MCF 10A (cell line): ENCODE measurements around the gene TET3. TPM values are rescaled to one million over a fixed set of nuclear protein-coding genes. Genes with fewer than 3 reads are reported as not detected.

Experiments
- BruUV-seq: library from RNA; stranded (reverse); fragments of 400-500 nt; replicated peaks from 2 replicates; lab custom pipeline; 2021; lab: Mats Ljungman, UMichigan
- CTCF ChIA-PET: fragments of 300-600 bp; sonication (Branson Sonifier 250); formaldehyde crosslinking; extraction: SDS; loops from one replicate; lab custom pipeline; 2021; ENCODE audit warnings: antibody characterized with exemption, inconsistent platforms; lab: Yijun Ruan, JAX
- POLR2A ChIA-PET: fragments of 300-600, 350-650 bp; sonication (Branson Sonifier 250); formaldehyde crosslinking; extraction: SDS; loops from one replicate; lab custom pipeline; 2020; ENCODE audit warnings: antibody characterized with exemption, inconsistent platforms; lab: Yijun Ruan, JAX
- DNase-seq: peaks from one replicate; pipeline ENCODE4 v3.0.0-alpha.2; 2018; ENCODE audit not compliant: unreplicated experiment
- H3K27ac Mint-ChIP-seq: one replicate; pipeline ENCODE4 v1.8.0; 2022; ENCODE audit warnings: mild to moderate bottlenecking, low read depth, mixed read lengths; ENCODE audit not compliant: unreplicated experiment
- H3K27me3 Mint-ChIP-seq: one replicate; pipeline ENCODE4 v1.8.0; 2022; ENCODE audit warnings: mixed read lengths; ENCODE audit not compliant: insufficient read depth, unreplicated experiment
- H3K36me3 Mint-ChIP-seq: one replicate; pipeline ENCODE4 v1.8.0; 2022; ENCODE audit warnings: mild to moderate bottlenecking, moderate library complexity, mixed read lengths; ENCODE audit not compliant: insufficient read depth, unreplicated experiment
- H3K4me1 Mint-ChIP-seq: one replicate; pipeline ENCODE4 v1.8.0; 2022; ENCODE audit warnings: mixed read lengths; ENCODE audit not compliant: insufficient read depth, unreplicated experiment
- H3K4me3 Mint-ChIP-seq: one replicate; pipeline ENCODE4 v1.8.0; 2022; ENCODE audit warnings: mild to moderate bottlenecking, moderate library complexity, mixed read lengths; ENCODE audit not compliant: unreplicated experiment
- H3K9me3 Mint-ChIP-seq: one replicate; pipeline ENCODE4 v1.8.0; 2022; ENCODE audit warnings: mixed read lengths; ENCODE audit not compliant: unreplicated experiment
- intact Hi-C: fragments of 100-400 bp; cut with micrococcal nuclease; formaldehyde crosslinking; loops from 2 replicates; pipeline ENCODE4 v1.14.1; 2022
- total RNA-seq: library from RNA; stranded (reverse); gene quantifications from 2 replicates; pipeline ENCODE4 v1.2.3, GENCODE V29; 2022
- TF ChIP-seq, protein P1 (sequence below): fragments of 200-600 bp; IDR thresholded peaks from one replicate; pipeline ENCODE4 v1.8.0; 2022; ENCODE audit warnings: antibody characterized with exemption, mild to moderate bottlenecking; ENCODE audit not compliant: unreplicated experiment

The TET3 gene
- total RNA-seq, 1 experiment from 2014 or later, result 17.5 TPM

DNA sequence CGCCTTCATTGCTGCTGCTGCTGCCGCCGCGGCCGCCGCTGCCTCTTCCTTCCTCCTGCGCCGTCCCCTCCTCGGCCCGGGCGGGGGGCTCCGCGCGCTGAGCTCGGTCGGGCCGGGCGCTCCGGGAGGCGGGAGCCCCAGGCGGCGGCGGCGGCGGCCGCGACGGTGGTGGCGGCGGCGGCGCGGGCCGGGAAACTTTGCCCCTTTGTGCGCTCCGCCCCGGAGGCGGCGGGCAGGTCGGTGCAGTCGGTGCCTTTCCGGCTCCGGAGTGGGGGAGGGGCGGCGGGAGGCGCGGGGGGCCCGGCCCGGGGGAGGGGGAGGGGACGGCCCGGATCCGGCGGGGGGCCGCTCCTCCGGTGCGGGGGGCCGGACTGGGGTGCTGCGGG, 205 bp downstream of the TET3 start:
- Mint-ChIP-seq H3K27ac (no peak overlapping the region), H3K9me3 (no peaks in the 10 kb centered on the region), H3K36me3 (peaks cover 21% of the 10 kb centered on the region), H3K27me3 (no peaks in the 10 kb centered on the region), H3K4me3 (peak overlapping the region; percentile 74), H3K4me1 (peaks cover 54% of the 10 kb centered on the region)
- ChIA-PET POLR2A (interaction anchor here (0.6 to 1.2 kb wide), 5 partner anchors 13 to 248 kb away, joined by 3 to 6 read pairs (median 3); partner anchors contain the start of gene TPRKB), CTCF (interaction anchor here (0.6 kb wide), 1 partner anchor 100 kb away, joined by 3 read pairs; no protein-coding TSS in a partner anchor)
- DNase-seq, result no peak
- no TSS peak for BruUV-seq
- intact Hi-C loops, result loop anchor here (5.0 to 10.0 kb wide), 2 partner anchors 48 to 130 kb away; no protein-coding TSS in a partner anchor
- TF ChIP-seq, protein P1, sequence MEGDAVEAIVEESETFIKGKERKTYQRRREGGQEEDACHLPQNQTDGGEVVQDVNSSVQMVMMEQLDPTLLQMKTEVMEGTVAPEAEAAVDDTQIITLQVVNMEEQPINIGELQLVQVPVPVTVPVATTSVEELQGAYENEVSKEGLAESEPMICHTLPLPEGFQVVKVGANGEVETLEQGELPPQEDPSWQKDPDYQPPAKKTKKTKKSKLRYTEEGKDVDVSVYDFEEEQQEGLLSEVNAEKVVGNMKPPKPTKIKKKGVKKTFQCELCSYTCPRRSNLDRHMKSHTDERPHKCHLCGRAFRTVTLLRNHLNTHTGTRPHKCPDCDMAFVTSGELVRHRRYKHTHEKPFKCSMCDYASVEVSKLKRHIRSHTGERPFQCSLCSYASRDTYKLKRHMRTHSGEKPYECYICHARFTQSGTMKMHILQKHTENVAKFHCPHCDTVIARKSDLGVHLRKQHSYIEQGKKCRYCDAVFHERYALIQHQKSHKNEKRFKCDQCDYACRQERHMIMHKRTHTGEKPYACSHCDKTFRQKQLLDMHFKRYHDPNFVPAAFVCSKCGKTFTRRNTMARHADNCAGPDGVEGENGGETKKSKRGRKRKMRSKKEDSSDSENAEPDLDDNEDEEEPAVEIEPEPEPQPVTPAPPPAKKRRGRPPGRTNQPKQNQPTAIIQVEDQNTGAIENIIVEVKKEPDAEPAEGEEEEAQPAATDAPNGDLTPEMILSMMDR, result no peak

DNA sequence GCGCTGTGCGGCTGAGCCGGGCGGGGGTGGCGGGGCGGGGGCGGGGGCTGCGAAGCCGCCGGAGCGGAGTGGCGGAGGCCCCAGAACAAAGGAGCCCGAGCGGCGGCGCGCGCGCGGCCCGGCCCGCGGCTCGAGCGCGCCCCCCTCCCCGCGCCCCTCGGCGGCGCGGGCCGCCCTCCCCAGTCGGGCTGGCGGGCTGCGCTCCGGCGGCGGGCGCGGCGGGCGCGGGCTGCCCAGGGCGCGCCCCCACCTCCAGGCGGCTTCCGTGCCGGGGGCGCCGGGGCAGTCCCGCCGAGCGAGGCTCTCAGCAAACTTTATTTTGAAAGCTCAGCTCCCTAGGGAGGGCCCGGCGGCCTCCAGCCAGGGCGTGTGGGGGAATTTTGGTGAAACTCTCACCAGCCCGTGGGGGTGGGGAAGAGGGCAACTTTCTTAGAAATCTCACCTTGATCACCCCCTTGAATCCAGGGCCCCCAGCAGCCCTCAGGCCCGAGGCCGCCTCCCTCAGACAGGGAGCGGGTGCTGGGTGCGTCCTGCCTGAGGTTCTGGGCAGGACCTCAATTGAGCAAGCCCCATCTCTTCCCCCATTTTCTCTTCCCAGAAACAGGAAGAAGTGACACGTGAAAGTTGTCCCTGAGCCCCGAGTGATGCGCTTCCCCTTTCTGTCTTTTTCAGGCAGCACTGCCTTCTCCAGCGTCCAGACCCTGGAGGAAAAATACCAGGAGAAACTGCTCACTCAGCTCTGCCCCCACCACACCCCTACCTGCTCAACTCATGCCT, 786 bp downstream of the TET3 start:
- peak; percentile 42 for DNase-seq
- CTCF ChIA-PET, result interaction anchor here (0.6 to 0.7 kb wide), 2 partner anchors 69 to 101 kb away, joined by 3 read pairs; no protein-coding TSS in a partner anchor
- TF ChIP-seq, protein P1, result no peak
- POLR2A ChIA-PET, result interaction anchor here (0.9 to 1.6 kb wide), 6 partner anchors 12 to 220 kb away, joined by 3 to 6 read pairs (median 3); partner anchors contain the start of gene STAMBP
- no peaks in the 10 kb centered on the region for H3K9me3 Mint-ChIP-seq
- peaks cover 22% of the 10 kb centered on the region for H3K36me3 Mint-ChIP-seq
- no peak overlapping the region for H3K27ac Mint-ChIP-seq
- H3K4me3 Mint-ChIP-seq, result peak overlapping the region; percentile 74
- H3K4me1 Mint-ChIP-seq, result peaks cover 57% of the 10 kb centered on the region
- H3K27me3 Mint-ChIP-seq, result no peaks in the 10 kb centered on the region
- intact Hi-C loops, result loop anchor here (10.0 kb wide), 1 partner anchor 131 kb away; no protein-coding TSS in a partner anchor
- no TSS peak for BruUV-seq

DNA sequence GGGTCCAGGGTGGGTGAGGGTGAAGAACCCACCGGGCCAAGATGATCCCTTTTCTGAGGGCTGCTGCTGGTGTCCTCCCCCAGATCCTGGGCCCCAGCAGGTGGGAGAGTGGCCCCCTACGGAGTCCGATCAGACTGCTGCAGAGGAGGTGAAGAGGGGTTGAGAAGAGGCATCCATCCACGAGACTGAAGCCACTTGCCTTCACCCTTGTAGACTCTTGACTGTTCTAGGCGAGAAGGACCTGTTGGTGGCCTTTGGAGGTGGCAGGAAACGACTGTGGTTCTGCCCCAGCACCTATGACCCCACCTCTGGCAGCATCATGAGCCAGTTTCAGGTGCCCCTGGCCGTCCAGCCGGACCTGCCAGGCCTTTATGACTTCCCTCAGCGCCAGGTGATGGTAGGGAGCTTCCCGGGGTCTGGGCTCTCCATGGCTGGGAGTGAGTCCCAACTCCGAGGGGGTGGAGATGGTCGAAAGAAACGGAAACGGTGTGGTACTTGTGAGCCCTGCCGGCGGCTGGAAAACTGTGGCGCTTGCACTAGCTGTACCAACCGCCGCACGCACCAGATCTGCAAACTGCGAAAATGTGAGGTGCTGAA, 1.5 kb downstream of the TET3 start:
- ChIA-PET CTCF (interaction anchor here (0.7 kb wide), 1 partner anchor 69 kb away, joined by 3 read pairs; no protein-coding TSS in a partner anchor), POLR2A (interaction anchor here (1.2 to 1.9 kb wide), 4 partner anchors 14 to 220 kb away, joined by 3 to 4 read pairs (median 4); partner anchors contain the start of genes MOB1A and STAMBP)
- Mint-ChIP-seq H3K27ac (no peak overlapping the region), H3K9me3 (no peaks in the 10 kb centered on the region), H3K27me3 (no peaks in the 10 kb centered on the region), H3K36me3 (peaks cover 29% of the 10 kb centered on the region), H3K4me1 (peaks cover 56% of the 10 kb centered on the region), H3K4me3 (peak overlapping the region; percentile 74)
- BruUV-seq, result TSS peak; percentile 23
- TF ChIP-seq, protein P1, result no peak
- intact Hi-C loops, result loop anchor here (10.0 kb wide), 1 partner anchor 131 kb away; no protein-coding TSS in a partner anchor
- no peak for DNase-seq
